Measurements from ENCODE around the gene VWA8. TPM values are rescaled to one million over a fixed set of nuclear protein-coding genes. Genes with fewer than 3 reads are reported as not detected.

VWA8 gene
- total and polyA plus RNA-seq, 2 experiments from 2014 or later: 6.3 to 24.6 TPM

GRCh38 chr13:41974262-41974900 is 13.5 kb upstream of the VWA8 start:
- Histone ChIP-seq H3K4me2 (no peak overlapping the region), H3K9me2 (ENCODE audit: insufficient read depth) (no peaks in the 10 kb centered on the region), H2AFZ (peak overlapping the region; percentile 47), H3K27me3 (ENCODE audit: insufficient read depth) (no peaks in the 10 kb centered on the region), H4K20me1 (replicated peaks; ENCODE audit: insufficient read depth) (no peaks in the 10 kb centered on the region), H3K79me2 (replicated peaks; ENCODE audit: insufficient read depth) (no peaks in the 10 kb centered on the region), H3K36me3 (ENCODE audit: insufficient read depth) (no peaks in the 10 kb centered on the region), H3K4me3 (no peak overlapping the region), H3K4me1 (ENCODE audit: insufficient read depth) (peaks cover 13% of the 10 kb centered on the region), H3K27ac (ENCODE audit: low read depth) (no peak overlapping the region), H3F3A (replicated peaks; ENCODE audit: low read depth) (no peaks in the 10 kb centered on the region)
- Mint-ChIP-seq H3K36me3 (ENCODE audit: low read depth) (no peaks in the 10 kb centered on the region), H3K9me3 (no peaks in the 10 kb centered on the region), H3K27ac (no peak overlapping the region; the same call in 1 of the 2 replicates), H3K4me3 (no peak overlapping the region), H3K27me3 (ENCODE audit: insufficient read depth, low read depth, poor library complexity) (no peaks in the 10 kb centered on the region), H3K4me1 (peaks cover 27% of the 10 kb centered on the region)
- TF ChIP-seq JUNB (IDR thresholded peaks at IDR 0.05; ENCODE audit: unreplicated experiment) (no peak), ZNF462 (CRISPR knock-in tag; IDR thresholded peaks at IDR 0.05) (no peak), ZNF114 (CRISPR knock-in tag; IDR thresholded peaks at IDR 0.05) (no peak), ZNF331 (CRISPR knock-in tag; IDR thresholded peaks at IDR 0.05; ENCODE audit: low read depth) (no peak), POLR2AphosphoS5 (IDR thresholded peaks at IDR 0.05; ENCODE audit: low read depth) (no peak), EZH2 (IDR thresholded peaks at IDR 0.05; ENCODE audit: low read depth, unreplicated experiment) (no peak), ETS1 (IDR thresholded peaks at IDR 0.05) (no peak), NANOG (IDR thresholded peaks at IDR 0.05; ENCODE audit: borderline replicate concordance) (no peak), STAT1 (IDR thresholded peaks at IDR 0.05; ENCODE audit: unreplicated experiment) (no peak), CREB1 (CRISPR knock-in tag; IDR thresholded peaks at IDR 0.05; ENCODE audit: low read depth) (no peak), EZH2phosphoT487 (IDR thresholded peaks at IDR 0.05; ENCODE audit: unreplicated experiment) (no peak)
- TF ChIP-seq, protein P1, sequence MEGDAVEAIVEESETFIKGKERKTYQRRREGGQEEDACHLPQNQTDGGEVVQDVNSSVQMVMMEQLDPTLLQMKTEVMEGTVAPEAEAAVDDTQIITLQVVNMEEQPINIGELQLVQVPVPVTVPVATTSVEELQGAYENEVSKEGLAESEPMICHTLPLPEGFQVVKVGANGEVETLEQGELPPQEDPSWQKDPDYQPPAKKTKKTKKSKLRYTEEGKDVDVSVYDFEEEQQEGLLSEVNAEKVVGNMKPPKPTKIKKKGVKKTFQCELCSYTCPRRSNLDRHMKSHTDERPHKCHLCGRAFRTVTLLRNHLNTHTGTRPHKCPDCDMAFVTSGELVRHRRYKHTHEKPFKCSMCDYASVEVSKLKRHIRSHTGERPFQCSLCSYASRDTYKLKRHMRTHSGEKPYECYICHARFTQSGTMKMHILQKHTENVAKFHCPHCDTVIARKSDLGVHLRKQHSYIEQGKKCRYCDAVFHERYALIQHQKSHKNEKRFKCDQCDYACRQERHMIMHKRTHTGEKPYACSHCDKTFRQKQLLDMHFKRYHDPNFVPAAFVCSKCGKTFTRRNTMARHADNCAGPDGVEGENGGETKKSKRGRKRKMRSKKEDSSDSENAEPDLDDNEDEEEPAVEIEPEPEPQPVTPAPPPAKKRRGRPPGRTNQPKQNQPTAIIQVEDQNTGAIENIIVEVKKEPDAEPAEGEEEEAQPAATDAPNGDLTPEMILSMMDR (conservative IDR thresholded peaks at IDR 0.05; ENCODE audit: low read depth in 2 of 2): no peak
- TF ChIP-seq, protein P2, sequence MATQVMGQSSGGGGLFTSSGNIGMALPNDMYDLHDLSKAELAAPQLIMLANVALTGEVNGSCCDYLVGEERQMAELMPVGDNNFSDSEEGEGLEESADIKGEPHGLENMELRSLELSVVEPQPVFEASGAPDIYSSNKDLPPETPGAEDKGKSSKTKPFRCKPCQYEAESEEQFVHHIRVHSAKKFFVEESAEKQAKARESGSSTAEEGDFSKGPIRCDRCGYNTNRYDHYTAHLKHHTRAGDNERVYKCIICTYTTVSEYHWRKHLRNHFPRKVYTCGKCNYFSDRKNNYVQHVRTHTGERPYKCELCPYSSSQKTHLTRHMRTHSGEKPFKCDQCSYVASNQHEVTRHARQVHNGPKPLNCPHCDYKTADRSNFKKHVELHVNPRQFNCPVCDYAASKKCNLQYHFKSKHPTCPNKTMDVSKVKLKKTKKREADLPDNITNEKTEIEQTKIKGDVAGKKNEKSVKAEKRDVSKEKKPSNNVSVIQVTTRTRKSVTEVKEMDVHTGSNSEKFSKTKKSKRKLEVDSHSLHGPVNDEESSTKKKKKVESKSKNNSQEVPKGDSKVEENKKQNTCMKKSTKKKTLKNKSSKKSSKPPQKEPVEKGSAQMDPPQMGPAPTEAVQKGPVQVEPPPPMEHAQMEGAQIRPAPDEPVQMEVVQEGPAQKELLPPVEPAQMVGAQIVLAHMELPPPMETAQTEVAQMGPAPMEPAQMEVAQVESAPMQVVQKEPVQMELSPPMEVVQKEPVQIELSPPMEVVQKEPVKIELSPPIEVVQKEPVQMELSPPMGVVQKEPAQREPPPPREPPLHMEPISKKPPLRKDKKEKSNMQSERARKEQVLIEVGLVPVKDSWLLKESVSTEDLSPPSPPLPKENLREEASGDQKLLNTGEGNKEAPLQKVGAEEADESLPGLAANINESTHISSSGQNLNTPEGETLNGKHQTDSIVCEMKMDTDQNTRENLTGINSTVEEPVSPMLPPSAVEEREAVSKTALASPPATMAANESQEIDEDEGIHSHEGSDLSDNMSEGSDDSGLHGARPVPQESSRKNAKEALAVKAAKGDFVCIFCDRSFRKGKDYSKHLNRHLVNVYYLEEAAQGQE (IDR thresholded peaks at IDR 0.05; ENCODE audit: unreplicated experiment): no peak
- ATAC-seq: no peak
- no peak for DNase-seq (ENCODE audit: low spot score)

Measured in GM23338 (cell line).